ENCODE measurements around the gene PRXL2B.

Gene PRXL2B

GRCh38 chr1:2587860-2588571, 1.4 kb downstream of the PRXL2B start:
- H2AFZ ChIP-seq (ENCODE audit: low read length): no peak overlapping the region
- H3K9ac ChIP-seq (ENCODE audit: low read length): no peak overlapping the region
- no peaks in the 10 kb centered on the region for H3K9me3 ChIP-seq (replicated peaks; ENCODE audit: insufficient read depth, low read length)
- H4K20me1 ChIP-seq (ENCODE audit: insufficient read depth, low read length): no peaks in the 10 kb centered on the region
- H3F3A ChIP-seq (ENCODE audit: insufficient read depth, low read length): 0 out of 2 replicates have a peak, but pooled peaks cover 4% of the 10 kb centered on the region
- peaks cover 5% of the 10 kb centered on the region; the same call in 1 of the 2 replicates for H3K4me1 ChIP-seq (ENCODE audit: low read length)
- H3K4me2 ChIP-seq (ENCODE audit: low read depth, low read length): no peak overlapping the region
- no peak for TF ChIP-seq CTCF (IDR thresholded peaks at IDR 0.05; ENCODE audit: low read length)
- no peak for TF ChIP-seq EZH2 (optimal IDR thresholded peaks at IDR 0.05; ENCODE audit: low read depth, low read length)
- TF ChIP-seq EZH2phosphoT487 (IDR thresholded peaks at IDR 0.05; ENCODE audit: low read length): no peak
- H3K27me3 ChIP-seq (replicated peaks; ENCODE audit: insufficient read depth, low read length): peaks cover 41% of the 10 kb centered on the region
- no peaks in the 10 kb centered on the region for H3K36me3 ChIP-seq (replicated peaks; ENCODE audit: insufficient read depth, low read length)
- H3K9me2 ChIP-seq (replicated peaks; ENCODE audit: insufficient read depth, low read length): no peaks in the 10 kb centered on the region
- no peak for DNase-seq
- no peak overlapping the region for H3K27ac ChIP-seq (ENCODE audit: low read length)
- H3K79me2 ChIP-seq (ENCODE audit: low read length): no peaks in the 10 kb centered on the region
- H3K4me3 ChIP-seq (ENCODE audit: low read length): no peak overlapping the region

GRCh38 chr1:2588661-2589430, 2.3 kb downstream of the PRXL2B start:
- H3K27me3 ChIP-seq (replicated peaks; ENCODE audit: insufficient read depth, low read length): peaks cover 41% of the 10 kb centered on the region
- no peak overlapping the region for H3K4me2 ChIP-seq (ENCODE audit: low read depth, low read length)
- H3K9ac ChIP-seq (ENCODE audit: low read length): no peak overlapping the region
- no peaks in the 10 kb centered on the region for H3K79me2 ChIP-seq (ENCODE audit: low read length)
- H3K9me3 ChIP-seq (replicated peaks; ENCODE audit: insufficient read depth, low read length): no peaks in the 10 kb centered on the region
- H2AFZ ChIP-seq (ENCODE audit: low read length): no peak overlapping the region
- H3K36me3 ChIP-seq (replicated peaks; ENCODE audit: insufficient read depth, low read length): no peaks in the 10 kb centered on the region
- no peak for DNase-seq
- TF ChIP-seq EZH2phosphoT487 (IDR thresholded peaks at IDR 0.05; ENCODE audit: low read length) (no peak), CTCF (IDR thresholded peaks at IDR 0.05; ENCODE audit: low read length) (no peak), EZH2 (optimal IDR thresholded peaks at IDR 0.05; ENCODE audit: low read depth, low read length) (no peak)
- no peaks in the 10 kb centered on the region for H4K20me1 ChIP-seq (ENCODE audit: insufficient read depth, low read length)
- peaks cover 5% of the 10 kb centered on the region; the same call in 1 of the 2 replicates for H3K4me1 ChIP-seq (ENCODE audit: low read length)
- no peak overlapping the region for H3K27ac ChIP-seq (ENCODE audit: low read length)
- no peaks in the 10 kb centered on the region for H3K9me2 ChIP-seq (replicated peaks; ENCODE audit: insufficient read depth, low read length)
- 0 out of 2 replicates have a peak, but pooled peaks cover 4% of the 10 kb centered on the region for H3F3A ChIP-seq (ENCODE audit: insufficient read depth, low read length)
- H3K4me3 ChIP-seq (ENCODE audit: low read length): no peak overlapping the region

- TF ChIP-seq EZH2phosphoT487 (IDR thresholded peaks at IDR 0.05; ENCODE audit: low read length): no peak
- TF ChIP-seq EZH2 (optimal IDR thresholded peaks at IDR 0.05; ENCODE audit: low read depth, low read length): no peak
- no peak for TF ChIP-seq CTCF (IDR thresholded peaks at IDR 0.05; ENCODE audit: low read length)
- no peak overlapping the region for H3K4me3 ChIP-seq (ENCODE audit: low read length)
- no peaks in the 10 kb centered on the region for H3K9me3 ChIP-seq (replicated peaks; ENCODE audit: insufficient read depth, low read length)
- H3F3A ChIP-seq (ENCODE audit: insufficient read depth, low read length): 0 out of 2 replicates have a peak, but pooled peaks cover 4% of the 10 kb centered on the region
- no peak overlapping the region for H2AFZ ChIP-seq (ENCODE audit: low read length)
- H3K27me3 ChIP-seq (replicated peaks; ENCODE audit: insufficient read depth, low read length): peaks cover 43% of the 10 kb centered on the region
- H3K4me1 ChIP-seq (ENCODE audit: low read length): peaks cover 5% of the 10 kb centered on the region; the same call in 1 of the 2 replicates
- H3K79me2 ChIP-seq (ENCODE audit: low read length): no peaks in the 10 kb centered on the region
- no peak overlapping the region for H3K4me2 ChIP-seq (ENCODE audit: low read depth, low read length)
- DNase-seq: no peak
- no peaks in the 10 kb centered on the region for H3K36me3 ChIP-seq (replicated peaks; ENCODE audit: insufficient read depth, low read length)
- no peaks in the 10 kb centered on the region for H4K20me1 ChIP-seq (ENCODE audit: insufficient read depth, low read length)
- H3K9me2 ChIP-seq (replicated peaks; ENCODE audit: insufficient read depth, low read length): no peaks in the 10 kb centered on the region
- no peak overlapping the region for H3K9ac ChIP-seq (ENCODE audit: low read length)
- H3K27ac ChIP-seq (ENCODE audit: low read length): no peak overlapping the region
Measured at GRCh38 chr1:2589431-2590232, 3.1 kb downstream of the PRXL2B start.

All from MM.1S (cell line).